SK-N-SH (cell line): Measurements from ENCODE around the gene TMCC3. TPM values are rescaled to one million over a fixed set of nuclear protein-coding genes. Genes with fewer than 3 reads are reported as not detected.
"Not testable (repeated sequence)": the region's sequence is repeated elsewhere in the genome, so short reads cannot be mapped to it uniquely, and the experiment has no call there.

Source experiments
- CTCF ChIA-PET: fragments of 300-600, 350-600 bp; formaldehyde crosslinking; extraction: SDS; loops from one replicate; lab custom pipeline; 2021; lab: Yijun Ruan, JAX
- POLR2A ChIA-PET: fragments of 350-600 bp; sonication (Branson Sonifier 250); formaldehyde crosslinking; extraction: SDS; loops from one replicate; lab custom pipeline; 2020; ENCODE audit warnings: antibody characterized with exemption, inconsistent platforms; lab: Yijun Ruan, JAX
- DNase-seq: peaks from one replicate; pipeline ENCODE4 v3.0.0; 2012
- H2AFZ ChIP-seq: fragments of 200-600 bp; sonication (generic); 2 replicates; pipeline ENCODE4 v1.8.1; 2016; ENCODE audit warnings: antibody characterized with exemption, mild to moderate bottlenecking, low read depth
- H3F3A ChIP-seq: fragments of 200-600 bp; sonication (generic); replicated peaks from 2 replicates; pipeline ENCODE3; 2016; ENCODE audit warnings: antibody characterized with exemption, mild to moderate bottlenecking; ENCODE audit not compliant: insufficient read depth
- H3K27ac ChIP-seq, 2 experiments: fragments of 200-500 bp in 1 of 2; fragments of 200-600 bp in 1 of 2; sonication (Bioruptor generic) in 1 of 2; sonication (generic), shearing (Covaris generic) in 1 of 2; 2 replicates each; pipeline versions ENCODE4 v1.5.1 to v1.6.1; 2014 to 2016; ENCODE audit warnings: low read depth in 2 of 2, inconsistent platforms in 1 of 2, low read length in 1 of 2, mild to moderate bottlenecking in 1 of 2, mixed read lengths in 1 of 2
- H3K27me3 ChIP-seq: fragments of 200-600 bp; sonication (generic), shearing (Covaris generic); 2 replicates; pipeline ENCODE4 v1.6.1; 2016; ENCODE audit warnings: mixed run types; ENCODE audit not compliant: insufficient read depth
- H3K36me3 ChIP-seq, 2 experiments: fragments of 200-500 bp in 1 of 2; fragments of 200-600 bp in 1 of 2; sonication (Bioruptor generic) in 1 of 2; sonication (generic) in 1 of 2; replicated peaks in 1 of 2; 2 replicates each; pipeline versions ENCODE3 to v1.5.1; 2014 to 2016; ENCODE audit warnings: low read length in 1 of 2, mild to moderate bottlenecking in 1 of 2; ENCODE audit not compliant: insufficient read depth in 2 of 2, control insufficient read depth in 1 of 2
- H3K4me1 ChIP-seq, 2 experiments: fragments of 200-500 bp in 1 of 2; fragments of 200-600 bp in 1 of 2; sonication (Bioruptor generic) in 1 of 2; sonication (generic), shearing (Covaris generic) in 1 of 2; 2 replicates each; pipeline versions ENCODE4 v1.5.1 to v1.6.1; 2014 to 2016; ENCODE audit warnings: low read depth in 1 of 2, low read length in 1 of 2, mixed run types in 1 of 2; ENCODE audit not compliant: insufficient read depth in 2 of 2, control insufficient read depth in 1 of 2
- H3K4me2 ChIP-seq: fragments of 200-600 bp; sonication (generic), shearing (Covaris generic); 2 replicates; pipeline ENCODE4 v1.6.1; 2017; ENCODE audit warnings: mixed run types
- H3K4me3 ChIP-seq, 2 experiments: fragments of 200-500 bp in 1 of 2; fragments of 200-600 bp in 1 of 2; sonication (Bioruptor generic) in 1 of 2; sonication (generic), shearing (Covaris generic) in 1 of 2; 2 replicates each; pipeline versions ENCODE4 v1.5.1 to v1.8.1; 2014 to 2016; ENCODE audit warnings: low read depth in 2 of 2, inconsistent platforms in 1 of 2, low read length in 1 of 2, mild to moderate bottlenecking in 1 of 2, mixed read lengths in 1 of 2, moderate library complexity in 1 of 2
- H3K79me2 ChIP-seq: fragments of 200-600 bp; sonication (generic); 2 replicates; pipeline ENCODE4 v1.8.1; 2017; ENCODE audit warnings: mild to moderate bottlenecking; ENCODE audit not compliant: insufficient read depth
- H3K9ac ChIP-seq: fragments of 200-600 bp; sonication (generic); 2 replicates; pipeline ENCODE4 v1.6.1; 2017; ENCODE audit warnings: mixed run types
- H3K9me2 ChIP-seq: fragments of 200-600 bp; sonication (generic); 2 replicates; pipeline ENCODE4 v1.6.1; 2017; ENCODE audit warnings: mixed run types
- H3K9me3 ChIP-seq: fragments of 200-600 bp; sonication (generic); 2 replicates; pipeline ENCODE4 v1.6.1; 2017; ENCODE audit warnings: mixed run types, mild to moderate bottlenecking, moderate library complexity
- H4K20me1 ChIP-seq: fragments of 200-600 bp; sonication (generic); 2 replicates; pipeline ENCODE4 v1.6.1; 2017; ENCODE audit warnings: mild to moderate bottlenecking, mixed run types; ENCODE audit not compliant: insufficient read depth
- CHD2 ChIP-seq: fragments of 150-350 bp; IDR thresholded peaks from 2 replicates; pipeline ENCODE4 v1.6.1; 2018; ENCODE audit warnings: low read length; ENCODE audit not compliant: partially characterized antibody
- FOSL2 ChIP-seq: IDR thresholded peaks from 2 replicates; pipeline ENCODE4 v1.4.0; 2012; ENCODE audit warnings: low read depth, mild to moderate bottlenecking, moderate library complexity, borderline replicate concordance
- FOXJ3 ChIP-seq: sonication (generic); formaldehyde crosslinking; IDR thresholded peaks from 2 replicates; pipeline ENCODE4 v1.5.1; 2020; ENCODE audit warnings: mild to moderate bottlenecking, missing genetic modification reagents
- GATA2 ChIP-seq: sonication (generic); formaldehyde crosslinking; IDR thresholded peaks from 2 replicates; pipeline ENCODE4 v1.5.0; 2020; ENCODE audit warnings: mild to moderate bottlenecking, missing genetic modification reagents
- IRF3 ChIP-seq: fragments of 150-350 bp; IDR thresholded peaks from 2 replicates; pipeline ENCODE4 v1.6.1; 2016; ENCODE audit warnings: mild to moderate bottlenecking, low read depth, low read length
- MXI1 ChIP-seq: IDR thresholded peaks from 2 replicates; pipeline ENCODE4 v1.6.1; 2012; ENCODE audit warnings: mild to moderate bottlenecking, low read depth, low read length, improper control_type of control experiment
- PBX3 ChIP-seq: IDR thresholded peaks from 2 replicates; pipeline ENCODE4; 2012
- RAD21 ChIP-seq: IDR thresholded peaks from 2 replicates; pipeline ENCODE4 v1.6.1; 2012; ENCODE audit warnings: mild to moderate bottlenecking, low read length
- RCOR1 ChIP-seq: fragments of 150-350 bp; IDR thresholded peaks from 2 replicates; pipeline ENCODE4 v1.6.1; 2017; ENCODE audit warnings: antibody characterized with exemption, low read length
- REST ChIP-seq: IDR thresholded peaks from 2 replicates; pipeline ENCODE4 v1.6.1; 2012; ENCODE audit warnings: mild to moderate bottlenecking, low read depth, low read length, moderate library complexity
- RXRA ChIP-seq: IDR thresholded peaks from 2 replicates; pipeline ENCODE4 v1.4.0; 2012; ENCODE audit warnings: low read depth, mild to moderate bottlenecking, borderline replicate concordance
- SMC3 ChIP-seq: IDR thresholded peaks from 2 replicates; pipeline ENCODE4 v1.6.1; 2012; ENCODE audit warnings: low read depth, low read length, improper control_type of control experiment
- YY1 ChIP-seq: IDR thresholded peaks from 2 replicates; pipeline ENCODE4 v1.4.0; 2012; ENCODE audit warnings: low read depth, mild to moderate bottlenecking
- ZBTB33 ChIP-seq: IDR thresholded peaks from 2 replicates; pipeline ENCODE4 v1.4.0; 2012; ENCODE audit warnings: low read depth, borderline replicate concordance
- WGBS: methylation state at CpG from one replicate; pipeline ENCODE4 v1.1.6; 2017; ENCODE audit warnings: low lambda C conversion rate; 5-methylcytosine and 5-hydroxymethylcytosine counted together
- polyA plus RNA-seq, 3 experiments: library from polyadenylated mRNA; depleted of rRNA; stranded (reverse); fragments of >200 nt; gene quantifications; 2 replicates each; pipeline ENCODE4 v1.2.3, GENCODE V29; 2012

The TMCC3 gene
- polyA plus RNA-seq, 1 of the 3 experiments (the other 2 are of a cell fraction), result 0.53 TPM

GRCh38 chr12:94593822-94594442 is 56.4 kb downstream of the TMCC3 start:
- no peak overlapping the region for H2AFZ ChIP-seq
- CTCF ChIA-PET, result no interaction called here
- no peaks in the 10 kb centered on the region for H3K79me2 ChIP-seq
- H3K4me1 ChIP-seq, result peaks cover 0 to 2% of the 10 kb centered on the region in 2 experiments; a peak in 1 of 4 replicates
- WGBS, result 60% methylated on average over 4 of the region's 4 CpGs
- H3K4me3 ChIP-seq, result no peak overlapping the region
- H3K27me3 ChIP-seq, result no peaks in the 10 kb centered on the region
- TF ChIP-seq RCOR1, result no peak
- H3K36me3 ChIP-seq, result no peaks in the 10 kb centered on the region
- no peaks in the 10 kb centered on the region for H3K9me2 ChIP-seq
- POLR2A ChIA-PET, result no interaction called here
- no peak for DNase-seq
- no peaks in the 10 kb centered on the region for H4K20me1 ChIP-seq
- H3K9me3 ChIP-seq, result no peaks in the 10 kb centered on the region
- H3F3A ChIP-seq, result no peaks in the 10 kb centered on the region
- H3K27ac ChIP-seq, result no peak overlapping the region
- H3K9ac ChIP-seq, result no peak overlapping the region
- H3K4me2 ChIP-seq, result no peak overlapping the region

GRCh38 chr12:94592723-94593122 is 57.6 kb downstream of the TMCC3 start:
- CTCF ChIA-PET, POLR2A ChIA-PET, H3K9me2 ChIP-seq, H3K4me1 ChIP-seq, H3K4me3 ChIP-seq, H3K79me2 ChIP-seq, DNase-seq, H3K9ac ChIP-seq, H3K4me2 ChIP-seq, H3K9me3 ChIP-seq, H3K27me3 ChIP-seq, H2AFZ ChIP-seq, H3F3A ChIP-seq, H3K36me3 ChIP-seq, H3K27ac ChIP-seq, H4K20me1 ChIP-seq: not testable (repeated sequence)
- WGBS, result 69% methylated on average over 9 of the region's 9 CpGs

- Histone ChIP-seq H3K27ac (no peak overlapping the region), H4K20me1 (no peaks in the 10 kb centered on the region)
- CTCF ChIA-PET, result interaction anchor here (0.6 kb wide), 1 partner anchor 108 kb away, joined by 3 read pairs; no protein-coding TSS in a partner anchor
- no peak for TF ChIP-seq REST
- no peak for TF ChIP-seq FOSL2
- TF ChIP-seq PBX3, result no peak
- no peak for TF ChIP-seq RAD21
- no peak for TF ChIP-seq RXRA
- no peak for TF ChIP-seq MXI1
- TF ChIP-seq ZBTB33, result no peak
- TF ChIP-seq FOXJ3, result no peak
- TF ChIP-seq CHD2, result no peak
- TF ChIP-seq YY1, result no peak
- TF ChIP-seq GATA2 (CRISPR knock-in tag), result no peak
- no peak for TF ChIP-seq IRF3
- TF ChIP-seq SMC3, result no peak
Measured at GRCh38 chr12:94592080-94592479, 58.3 kb downstream of the TMCC3 start.

More at GRCh38 chr12:94592080-94592479, 58.3 kb downstream of the TMCC3 start:
- Histone ChIP-seq H3K9me3 (no peaks in the 10 kb centered on the region), H3K36me3 (no peaks in the 10 kb centered on the region), H3K9me2 (no peaks in the 10 kb centered on the region), H3K4me2 (no peak overlapping the region), H3F3A (no peaks in the 10 kb centered on the region), H3K79me2 (no peaks in the 10 kb centered on the region), H3K9ac (no peak overlapping the region), H3K4me3 (no peak overlapping the region), H3K4me1 (peaks cover 0 to 2% of the 10 kb centered on the region in 2 experiments; a peak in 1 of 4 replicates), H2AFZ (no peak overlapping the region), H3K27me3 (no peaks in the 10 kb centered on the region)
- WGBS, result 74% methylated on average over 6 of the region's 6 CpGs
- POLR2A ChIA-PET, result no interaction called here
- no peak for DNase-seq
